Ramos (cell line): ENCODE measurements around the gene KRT83.
"Not testable (repeated sequence)": the region's sequence is repeated elsewhere in the genome, so short reads cannot be mapped to it uniquely, and the experiment has no call there.

Experiments used
- in situ Hi-C: fragments of 300-500 bp; cut with MboI; formaldehyde crosslinking; loops from one replicate; pipeline ENCODE4 v1.14.3; 2022; ENCODE audit warnings: low sequenced_read_pairs; ENCODE audit not compliant: unreplicated experiment

KRT83 gene

GRCh38 chr12:52290483-52291134 lies 30.6 kb downstream of the KRT83 start:
- in situ Hi-C loops: not testable (repeated sequence)

- in situ Hi-C loops: not testable (repeated sequence)
Measured at GRCh38 chr12:52287816-52288805, 33.1 kb downstream of the KRT83 start.

- in situ Hi-C loops: not testable (repeated sequence)
Measured at GRCh38 chr12:52286857-52287785, 34.1 kb downstream of the KRT83 start.

GRCh38 chr12:52285851-52286530 lies 35.2 kb downstream of the KRT83 start:
- in situ Hi-C loops: no loop called here

- in situ Hi-C loops: no loop called here
Measured at GRCh38 chr12:52285172-52285745, 35.9 kb downstream of the KRT83 start.

- in situ Hi-C loops: no loop called here
Measured at GRCh38 chr12:52284562-52285171, 36.5 kb downstream of the KRT83 start.

GRCh38 chr12:52280796-52281560 lies 40.2 kb downstream of the KRT83 start:
- in situ Hi-C loops: no loop called here

GRCh38 chr12:52280319-52280795 lies 40.8 kb downstream of the KRT83 start:
- in situ Hi-C loops: no loop called here

- in situ Hi-C loops: no loop called here
Measured at GRCh38 chr12:52279422-52280318, 41.5 kb downstream of the KRT83 start.

GRCh38 chr12:52278575-52279421 lies 42.4 kb downstream of the KRT83 start:
- in situ Hi-C loops: no loop called here

GRCh38 chr12:52277486-52278245 lies 43.5 kb downstream of the KRT83 start:
- in situ Hi-C loops: no loop called here

- in situ Hi-C loops: no loop called here
Measured at GRCh38 chr12:52275686-52276085, 45.5 kb downstream of the KRT83 start.

GRCh38 chr12:52274521-52275120 lies 46.6 kb downstream of the KRT83 start, which contains the start of gene KRT86:
TSS of gene KRT86 (plus strand) at chr12:52274645. CDS start at chr12:52301917, 27,272 bp downstream.
- in situ Hi-C loops: no loop called here

- in situ Hi-C loops: no loop called here
Measured at GRCh38 chr12:52271158-52271557, 50.0 kb downstream of the KRT83 start.

- in situ Hi-C loops: no loop called here
Measured at GRCh38 chr12:52270541-52271070, 50.6 kb downstream of the KRT83 start.
